LNCAP (cell line): ENCODE data around the gene UBE2Q1.

ENCODE experiments used
- CTCF ChIP-seq: fragments of 450-650 bp; IDR thresholded peaks from 2 replicates; pipeline ENCODE4 v1.5.1; 2017; ENCODE audit warnings: mild to moderate bottlenecking

The UBE2Q1 gene

GRCh38 chr1:154557939-154558719 is at the start of gene UBE2Q1:
Gene UBE2Q1, minus strand, starts transcription at chr1:154558662. Its CDS starts 109 bp downstream, at chr1:154558553.
- no peak for TF ChIP-seq CTCF

GRCh38 chr1:154607609-154608396 is 49.3 kb upstream of the UBE2Q1 start, which contains the start of gene ADAR:
Gene ADAR, minus strand, starts transcription at chr1:154608186. Its CDS starts 180 bp downstream, at chr1:154608006.
- no peak for TF ChIP-seq CTCF

- no peak for TF ChIP-seq CTCF
Observed at GRCh38 chr1:154607106-154607608, 48.7 kb upstream of the UBE2Q1 start.

GRCh38 chr1:154605534-154605933 is 47.1 kb upstream of the UBE2Q1 start:
- TF ChIP-seq CTCF, result no peak

- no peak for TF ChIP-seq CTCF
Observed at GRCh38 chr1:154603317-154603716, 44.9 kb upstream of the UBE2Q1 start.

- no peak for TF ChIP-seq CTCF
Observed at GRCh38 chr1:154599658-154600057, 41.2 kb upstream of the UBE2Q1 start.

- TF ChIP-seq CTCF, result no peak
Observed at GRCh38 chr1:154598871-154599635, 40.6 kb upstream of the UBE2Q1 start.
